Esophagus mucosa (tissue), 1 donor: ENCODE data around the gene EPB41L1. TPM values are rescaled to one million over a fixed set of nuclear protein-coding genes. Genes with fewer than 3 reads are reported as not detected.
"Not testable (repeated sequence)": the region's sequence is repeated elsewhere in the genome, so short reads cannot be mapped to it uniquely, and the experiment has no call there.

Experiments used
- ATAC-seq: fragments of 200-7000 bp; cut with Tn5 transposase; one replicate; pipeline ENCODE4 v1.9.1; 2020
- total RNA-seq: library from RNA; stranded (reverse); gene quantifications from one replicate; pipeline ENCODE4 v1.2.4, GENCODE V29; 2023
- donor health status: DM: yes; HTN: yes; CAD: no.

Gene EPB41L1
- total RNA-seq, 1 donor from 2014 or later, result 95.6 TPM

GRCh38 chr20:36126836-36127527 is 27.6 kb upstream of the EPB41L1 start:
- ATAC-seq, result no peak

GRCh38 chr20:36128463-36129159 is 25.9 kb upstream of the EPB41L1 start:
- ATAC-seq, result no peak

DNA sequence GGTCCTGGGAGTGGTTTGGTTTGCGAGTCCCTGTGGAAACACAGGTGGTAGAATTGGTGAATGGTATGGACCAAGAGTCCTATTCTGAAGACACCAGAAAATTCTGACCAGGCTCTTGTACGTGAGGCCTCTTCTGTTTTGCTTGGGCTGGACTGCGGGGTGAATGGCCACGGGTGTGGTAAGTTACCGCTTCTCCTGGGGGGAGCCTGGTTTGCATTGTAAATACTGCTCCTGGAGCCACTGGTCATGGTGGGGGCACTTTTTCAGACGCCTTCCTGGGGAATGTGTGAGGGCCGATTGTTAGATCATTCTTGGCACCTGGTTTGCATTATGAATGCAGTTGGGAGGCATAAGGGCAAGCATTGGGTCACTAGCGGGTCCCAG is 25.4 kb upstream of the EPB41L1 start:
- ATAC-seq, result no peak

GRCh38 chr20:36130390-36130789 is 24.1 kb upstream of the EPB41L1 start:
- no peak for ATAC-seq

- peak; percentile 67 for ATAC-seq
These were observed 21.7 kb upstream of the EPB41L1 start for GRCh38 chr20:36132802-36133211.

DNA sequence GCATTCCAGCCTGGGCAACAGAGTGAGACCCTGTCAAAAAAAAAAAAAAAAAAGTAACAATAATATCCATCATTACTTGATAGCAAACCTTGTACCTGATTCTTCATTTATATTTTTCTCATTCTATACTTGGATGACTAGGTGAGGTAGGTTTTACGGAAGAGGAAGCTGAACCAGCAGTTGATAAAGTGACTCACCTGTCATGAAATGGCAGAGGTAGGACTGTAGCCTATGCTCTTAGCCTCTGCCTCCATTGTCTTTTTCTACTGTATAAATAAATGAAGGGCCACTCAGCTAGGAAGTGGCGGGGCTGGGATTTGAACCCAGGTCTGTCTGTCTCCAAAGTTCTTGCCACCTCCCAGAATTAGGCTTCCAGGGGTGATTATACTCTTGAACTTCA is 20.7 kb upstream of the EPB41L1 start:
- peak; percentile 57 for ATAC-seq

- ATAC-seq, result no peak
These were observed 19.4 kb upstream of the EPB41L1 start for GRCh38 chr20:36135159-36135558.

GRCh38 chr20:36135821-36136220 is 18.7 kb upstream of the EPB41L1 start:
- no peak for ATAC-seq

- ATAC-seq, result not testable (repeated sequence)
These were observed 17.2 kb upstream of the EPB41L1 start for GRCh38 chr20:36137313-36137712.

GRCh38 chr20:36141310-36141709 is 13.2 kb upstream of the EPB41L1 start:
- no peak for ATAC-seq

DNA sequence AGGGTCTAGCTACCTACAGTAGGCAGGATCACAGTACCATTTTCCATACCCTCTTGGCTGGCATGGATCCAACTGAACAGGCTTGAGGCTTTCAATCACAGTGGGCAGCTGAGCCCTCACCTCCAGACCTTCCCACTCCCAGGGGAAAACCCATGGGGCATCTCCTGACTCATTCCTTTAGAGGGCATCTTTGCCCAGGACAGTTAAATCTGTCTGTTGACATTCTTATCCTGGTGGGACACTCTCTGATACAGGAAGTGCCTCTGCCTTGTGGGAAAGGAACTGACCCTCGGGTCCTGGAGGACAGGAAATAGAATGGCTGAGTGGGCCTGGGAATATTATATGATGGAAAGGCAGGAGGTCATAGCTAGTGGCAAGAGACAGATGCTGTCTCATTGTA is 10.2 kb upstream of the EPB41L1 start:
- no peak for ATAC-seq

DNA sequence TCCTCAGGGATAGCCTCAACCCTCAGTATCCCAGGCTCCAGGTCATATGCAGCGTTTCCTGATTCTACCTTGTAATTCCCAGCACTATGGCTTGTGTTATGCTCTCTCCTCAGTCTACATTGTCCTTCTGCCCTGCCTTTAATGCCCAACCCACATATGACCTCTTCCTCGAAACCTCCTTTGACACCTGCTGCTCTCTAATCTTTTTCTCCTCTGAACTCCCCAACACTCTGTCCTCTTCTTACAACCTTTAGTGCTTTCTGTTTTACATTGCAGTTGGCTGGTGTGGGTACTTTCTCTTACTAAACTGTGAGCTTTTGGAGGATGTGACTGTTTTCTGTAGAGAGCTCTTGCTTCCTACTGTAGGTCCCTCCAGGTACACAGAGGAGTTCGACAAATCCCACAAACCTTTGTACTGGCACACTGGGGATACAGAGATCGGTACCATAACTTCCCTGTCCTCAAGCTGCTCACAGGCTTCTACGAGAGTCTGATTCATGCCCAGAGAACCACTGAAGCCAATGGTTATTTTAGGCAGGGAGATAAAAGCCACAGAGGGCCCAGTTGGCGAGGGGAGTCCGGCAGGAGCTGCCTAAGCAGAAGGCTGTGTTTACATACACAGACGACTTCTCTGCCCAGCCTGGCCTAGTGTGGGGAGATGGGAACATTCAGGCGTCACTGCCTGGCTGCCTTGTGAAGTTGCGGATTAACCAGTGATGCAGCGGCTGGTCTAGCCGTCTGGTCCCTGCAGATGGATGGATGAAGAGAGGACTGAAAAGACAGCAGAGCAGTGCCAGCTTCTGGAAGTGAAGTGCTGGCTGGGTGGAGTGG is 8.4 kb upstream of the EPB41L1 start:
- no peak for ATAC-seq

DNA sequence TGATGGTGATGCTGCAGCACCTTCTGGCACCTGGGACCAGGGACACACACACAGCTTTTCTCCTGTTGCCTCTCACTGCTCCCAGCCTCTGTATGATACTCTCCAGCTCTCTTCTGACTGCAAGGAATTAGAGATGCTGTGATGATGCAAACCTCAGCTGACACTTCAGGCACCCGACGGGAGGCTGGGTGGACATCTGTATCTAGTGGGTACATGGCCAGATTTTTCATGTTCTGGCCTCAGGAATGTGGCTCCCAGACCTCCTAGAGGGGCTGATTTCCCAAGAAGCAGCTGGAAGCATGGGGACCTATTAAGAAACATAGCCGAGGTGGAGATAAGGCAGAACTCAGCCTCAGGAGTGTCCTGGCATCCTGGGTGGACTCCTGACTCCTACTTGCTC is 6.8 kb upstream of the EPB41L1 start:
- no peak for ATAC-seq

GRCh38 chr20:36148439-36148838 is 6.1 kb upstream of the EPB41L1 start:
- no peak for ATAC-seq

- ATAC-seq, result no peak
These were observed 5.5 kb upstream of the EPB41L1 start for GRCh38 chr20:36149012-36149411.

DNA sequence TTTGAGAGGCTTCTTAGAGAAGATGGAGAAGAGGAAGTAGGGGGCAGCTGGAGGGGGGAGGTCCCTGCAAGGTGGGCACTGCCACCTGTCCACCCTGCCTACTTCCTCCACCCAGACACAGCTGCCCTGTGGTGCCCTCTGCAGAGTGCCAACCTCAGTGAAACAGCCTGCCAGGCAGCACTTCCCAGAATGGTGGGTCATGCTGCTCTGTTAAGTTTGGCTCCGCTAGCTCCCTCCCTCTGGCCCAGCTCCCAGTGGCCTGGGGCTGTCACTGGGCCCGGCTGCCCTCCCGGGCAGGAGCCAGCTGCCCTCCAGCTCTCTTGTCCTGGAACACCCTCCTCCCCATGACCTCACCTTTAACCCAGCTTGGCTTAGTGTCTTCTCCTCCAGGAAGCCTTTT is 5.1 kb upstream of the EPB41L1 start:
- ATAC-seq, result no peak

DNA sequence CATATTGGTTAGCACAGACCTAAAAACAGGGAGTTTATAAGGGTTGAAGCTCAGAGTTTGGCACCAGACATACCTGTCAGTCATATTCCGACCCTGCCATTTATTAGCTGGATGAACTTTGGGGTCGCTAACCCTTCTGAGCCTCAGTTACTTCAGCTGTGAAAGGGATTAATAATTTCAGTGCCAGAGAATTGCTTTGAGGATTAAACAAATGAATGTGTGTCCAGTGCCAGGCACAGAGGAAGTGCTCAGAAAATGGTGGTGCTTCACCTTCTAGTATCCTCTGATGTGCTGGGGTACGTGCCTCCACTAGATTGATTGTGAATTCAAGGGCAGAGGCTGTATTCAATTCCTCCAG is 4.1 kb upstream of the EPB41L1 start:
- ATAC-seq, result no peak

DNA sequence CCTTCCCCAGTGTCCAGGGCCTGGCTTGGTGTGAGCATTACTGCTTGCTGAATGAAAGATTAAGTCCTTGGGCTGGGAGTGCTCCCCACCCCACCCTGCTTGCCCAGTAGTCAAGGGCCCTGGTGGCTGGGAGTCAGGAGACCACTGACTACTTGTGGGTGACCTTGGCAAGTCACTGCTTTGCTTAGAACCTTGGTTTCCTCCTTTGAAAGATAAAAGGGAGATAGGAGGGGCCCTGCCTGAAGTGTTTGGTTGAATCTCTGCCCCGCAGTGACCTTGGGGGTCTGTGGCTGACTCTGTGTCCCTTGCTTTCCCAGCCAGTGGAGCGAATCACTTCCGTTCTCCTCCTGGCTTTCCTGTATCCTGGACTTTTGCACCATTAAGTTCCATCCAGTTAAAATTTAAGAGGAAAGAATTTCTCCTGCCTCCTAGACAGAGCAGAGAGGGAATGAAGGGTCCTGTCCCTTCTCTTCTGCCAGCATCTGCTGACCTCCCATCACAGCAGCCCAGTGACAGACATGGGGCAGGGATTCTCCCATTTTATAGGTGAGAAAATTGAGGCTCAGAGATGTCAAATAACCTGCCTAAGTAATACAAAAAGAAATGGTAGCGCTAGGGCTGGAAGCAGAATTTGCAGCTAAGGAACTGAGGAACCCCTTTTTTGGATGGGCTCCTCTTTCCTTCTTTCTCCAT is 3.5 kb upstream of the EPB41L1 start:
- no peak for ATAC-seq

DNA sequence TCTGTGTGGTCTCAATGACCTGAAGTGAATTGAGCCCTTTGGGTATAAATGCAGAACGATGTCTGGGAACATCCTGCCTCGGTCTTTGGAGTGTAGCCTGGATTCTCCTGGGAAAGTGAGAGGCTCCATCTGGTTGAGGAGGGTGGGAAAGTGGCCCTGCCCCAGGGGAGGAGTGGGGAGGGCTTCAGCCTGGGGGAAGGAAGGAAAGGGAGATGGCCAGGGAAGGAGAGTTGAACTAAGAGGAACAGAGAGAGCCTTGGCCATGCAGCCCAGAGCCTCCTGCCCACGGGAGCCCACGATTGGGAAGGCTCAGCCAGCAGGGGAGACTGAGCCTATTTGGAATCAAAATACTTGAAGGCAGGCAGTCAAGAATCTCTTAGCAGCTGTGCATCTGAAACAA is 2.3 kb upstream of the EPB41L1 start:
- ATAC-seq, result no peak

GRCh38 chr20:36153204-36153603 is 1.3 kb upstream of the EPB41L1 start:
- ATAC-seq, result no peak

DNA sequence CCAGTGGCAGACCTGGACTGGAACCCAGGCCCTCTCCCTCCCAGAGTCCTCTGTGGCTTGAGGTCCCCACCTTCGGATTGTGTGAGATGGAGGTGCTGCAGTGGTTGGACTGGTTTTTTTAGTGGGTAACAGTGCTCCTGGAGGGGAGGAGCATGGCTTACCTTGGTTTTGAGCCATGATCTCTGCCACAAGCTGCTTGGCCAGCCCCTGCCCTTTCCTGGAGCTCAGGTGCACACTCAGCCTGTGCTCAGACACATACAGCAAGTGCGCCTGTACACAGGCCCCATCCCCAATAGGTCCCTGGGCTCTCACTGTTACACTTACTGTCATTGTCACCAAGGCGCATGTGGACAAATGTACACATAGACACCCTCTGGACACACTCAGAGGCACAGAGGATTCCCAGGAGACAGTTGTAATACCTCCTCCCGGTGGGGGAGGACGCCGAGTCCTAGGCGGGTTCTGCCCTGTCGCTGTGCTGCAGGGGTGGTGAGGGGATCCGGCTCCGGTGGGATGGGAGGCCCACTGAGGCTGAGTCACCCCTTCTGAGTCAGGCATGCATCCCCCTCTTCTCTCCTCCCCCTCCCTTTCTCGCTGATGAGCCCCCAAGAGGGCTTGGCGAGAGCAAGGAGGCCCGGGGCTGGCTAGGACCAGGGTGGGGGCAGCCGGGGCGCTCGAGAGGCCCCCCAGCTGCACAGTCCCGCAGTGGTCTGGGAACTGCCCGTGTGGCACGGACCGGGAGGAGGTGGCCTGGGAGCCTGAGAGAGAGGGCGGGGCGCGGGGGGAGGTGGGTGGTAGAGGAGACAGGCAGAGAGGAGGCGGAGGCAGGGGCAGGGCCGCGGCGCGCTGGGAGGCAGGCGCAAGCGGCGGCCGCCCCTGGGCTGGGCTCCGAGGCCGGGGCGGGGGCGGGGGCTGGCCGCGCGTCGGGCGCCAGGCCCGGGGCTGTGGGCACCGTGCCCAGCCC is 522 bp upstream of the EPB41L1 start:
- ATAC-seq, result peak; percentile 82

DNA sequence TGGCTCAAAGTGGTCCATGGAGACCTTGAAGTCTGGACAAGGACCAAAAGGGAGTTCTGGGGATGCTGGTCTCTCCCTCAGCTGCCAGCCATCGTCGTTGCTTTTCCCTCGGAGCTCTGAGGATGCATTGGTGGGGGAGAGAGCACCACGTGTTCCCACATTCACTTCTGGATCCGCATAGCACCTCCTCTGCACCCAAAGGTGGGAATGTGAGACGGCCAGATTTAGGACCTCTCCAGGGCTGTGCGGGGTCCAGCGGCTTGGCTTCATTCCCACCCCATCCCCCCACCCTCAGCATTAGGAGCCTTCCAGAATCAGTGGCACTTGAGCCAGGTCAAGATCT is 1.1 kb downstream of the EPB41L1 start:
- ATAC-seq, result no peak
